ENCODE data around the gene TSR3.
A peak's percentile ranks its signal among the peaks of the same experiment; 100 is the strongest.

TSR3 gene

DNA sequence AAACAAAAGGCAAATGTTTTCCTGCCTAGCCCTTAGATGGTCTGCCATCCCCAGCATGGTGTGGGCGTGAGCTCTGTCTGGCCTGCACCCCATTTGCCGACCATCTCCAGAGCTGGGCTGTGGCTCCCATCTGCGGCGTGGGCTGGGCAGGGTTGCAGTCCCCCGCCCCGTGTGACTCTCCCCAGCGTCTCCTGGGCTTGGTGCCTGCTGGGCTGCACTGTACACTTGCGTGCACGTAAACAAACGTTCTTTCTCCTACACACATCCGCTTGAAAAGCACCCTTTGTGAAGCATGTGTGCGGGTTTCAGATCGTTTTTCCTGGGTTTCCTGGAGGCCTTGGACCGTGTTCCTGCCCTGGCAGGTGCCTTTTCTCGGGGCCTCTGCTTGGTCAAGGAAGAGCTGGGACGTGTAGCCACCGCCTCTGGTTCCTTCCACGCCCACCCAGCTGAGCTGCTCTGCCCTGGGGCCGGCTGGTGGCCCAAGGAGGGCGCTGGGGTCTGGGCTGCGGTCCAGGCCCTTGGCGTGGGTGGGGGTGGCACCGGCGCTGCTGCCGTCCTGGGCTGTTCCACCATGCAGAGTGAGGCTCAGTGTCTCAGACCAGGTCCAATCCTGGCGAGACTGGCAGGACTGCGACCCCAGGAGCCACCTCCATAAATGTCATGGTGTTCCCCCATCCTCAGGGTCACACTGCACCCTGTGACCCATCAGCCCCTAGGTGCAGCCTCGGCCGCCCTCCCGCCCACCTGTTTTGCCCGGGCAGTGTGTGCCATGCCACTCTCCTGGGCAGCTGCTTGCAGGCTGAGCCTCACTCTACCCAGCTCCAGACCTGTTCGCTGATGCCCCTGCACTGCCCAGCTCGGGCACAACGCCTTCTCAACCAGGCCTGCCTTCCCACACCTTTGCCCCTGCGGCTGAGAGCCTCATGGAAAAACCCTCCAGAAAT is 28.1 kb downstream of the TSR3 start:
- no peak for DNase-seq

DNA sequence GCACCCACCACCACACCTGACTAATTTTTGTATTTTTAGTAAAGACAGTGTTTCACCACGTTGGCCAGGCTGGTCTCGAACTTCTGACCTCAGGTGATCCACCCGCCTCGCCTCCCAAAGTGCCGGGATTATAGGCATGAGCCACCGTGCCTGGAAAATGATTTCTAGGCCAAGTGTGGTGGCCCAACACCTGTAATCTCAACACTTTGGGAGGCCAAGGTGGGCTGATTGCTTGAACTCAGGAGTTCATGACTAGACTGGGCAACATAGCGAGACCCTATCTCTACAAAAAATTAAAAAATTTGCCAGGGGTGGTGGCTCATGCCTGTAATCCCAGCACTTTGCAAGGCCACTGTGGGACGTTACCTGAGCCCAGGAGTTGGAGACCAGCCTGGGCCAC is 29.3 kb downstream of the TSR3 start:
- DNase-seq: no peak

GRCh38 chr16:1320658-1321240 is 30.9 kb downstream of the TSR3 start:
- DNase-seq: no peak

GRCh38 chr16:1320097-1320496 is 31.6 kb downstream of the TSR3 start:
- DNase-seq: no peak

DNA sequence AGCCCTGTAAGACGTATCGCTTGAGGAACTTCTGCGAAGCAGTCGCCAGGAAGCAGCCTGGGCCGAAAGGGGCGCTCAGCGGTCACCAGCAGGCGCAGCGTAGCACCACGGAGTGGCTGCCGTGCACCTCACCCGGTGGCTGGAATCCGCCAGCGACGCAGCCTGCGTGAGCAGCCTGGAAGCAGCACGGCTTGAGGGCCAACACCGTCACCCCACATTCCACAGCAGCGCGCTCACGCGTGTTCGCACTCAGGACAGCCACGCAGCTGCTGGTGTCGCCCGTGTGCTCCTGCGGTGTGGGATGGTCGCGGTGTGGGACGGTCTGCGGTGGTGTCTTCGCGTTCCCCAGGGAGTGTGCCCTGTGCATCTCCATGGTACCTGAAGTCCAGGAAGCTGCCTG is 32.6 kb downstream of the TSR3 start:
- DNase-seq: no peak

- no peak for DNase-seq
These were observed 33.5 kb downstream of the TSR3 start for GRCh38 chr16:1318268-1318545.

DNA sequence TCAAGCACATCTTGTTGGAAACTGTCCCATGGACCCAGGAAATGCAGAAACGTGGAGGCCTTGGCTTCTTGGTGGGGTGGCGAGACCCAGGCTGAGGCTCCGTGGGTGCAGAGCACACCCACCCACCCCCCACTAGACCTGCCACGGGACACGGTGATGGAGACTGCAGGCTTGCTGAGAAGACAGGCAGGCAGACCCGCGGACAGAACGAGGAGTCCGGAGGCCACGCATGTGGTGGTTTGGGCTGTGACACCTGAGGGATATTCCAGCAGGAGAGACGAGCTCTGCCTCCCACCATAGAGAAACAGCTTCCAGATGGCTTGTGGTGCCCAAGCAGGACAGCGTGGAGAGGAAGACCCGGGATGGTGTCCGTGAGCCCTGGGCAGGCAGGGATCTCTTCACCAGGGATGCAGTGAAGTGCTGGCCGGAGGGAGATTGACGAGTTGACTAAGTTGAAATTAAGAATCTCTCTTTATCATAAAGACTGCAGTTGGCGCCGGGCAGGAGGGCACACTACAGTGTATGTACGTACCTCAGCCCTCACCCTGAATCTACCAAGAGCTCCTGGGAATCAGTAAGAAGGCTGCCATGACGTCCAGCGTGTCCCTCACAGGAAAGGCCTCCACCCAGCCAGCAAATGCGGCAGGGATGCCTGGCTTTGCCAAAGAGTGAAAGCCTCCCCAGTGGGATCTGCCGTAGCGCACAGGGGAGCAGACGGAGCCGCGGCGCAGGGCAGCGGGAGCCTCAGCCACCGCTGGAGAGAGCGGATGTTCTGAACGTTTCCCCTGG is 34.0 kb downstream of the TSR3 start:
- no peak for DNase-seq

DNA sequence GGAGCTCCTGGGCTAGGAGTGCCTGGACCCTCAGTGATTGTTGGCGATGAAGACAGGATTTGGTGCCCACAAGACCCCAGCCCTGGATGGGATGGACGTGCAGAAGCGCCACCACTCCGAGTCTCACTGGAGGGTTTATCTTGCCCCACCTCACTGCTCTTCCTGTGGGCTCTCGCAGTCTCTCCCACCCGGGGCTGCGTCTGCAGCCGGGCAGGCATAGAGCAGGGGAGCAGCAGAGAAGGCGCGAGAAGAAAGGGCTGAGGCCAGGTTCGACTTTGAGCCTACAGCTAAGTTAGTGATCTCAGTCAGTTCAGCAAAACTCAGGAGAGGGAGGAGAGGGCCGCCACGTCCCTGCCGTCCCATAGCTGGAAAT is 35.7 kb downstream of the TSR3 start:
- DNase-seq: no peak

GRCh38 chr16:1315081-1316032 is 36.3 kb downstream of the TSR3 start:
- DNase-seq: no peak

GRCh38 chr16:1314399-1315068 is 37.1 kb downstream of the TSR3 start:
- no peak for DNase-seq

DNA sequence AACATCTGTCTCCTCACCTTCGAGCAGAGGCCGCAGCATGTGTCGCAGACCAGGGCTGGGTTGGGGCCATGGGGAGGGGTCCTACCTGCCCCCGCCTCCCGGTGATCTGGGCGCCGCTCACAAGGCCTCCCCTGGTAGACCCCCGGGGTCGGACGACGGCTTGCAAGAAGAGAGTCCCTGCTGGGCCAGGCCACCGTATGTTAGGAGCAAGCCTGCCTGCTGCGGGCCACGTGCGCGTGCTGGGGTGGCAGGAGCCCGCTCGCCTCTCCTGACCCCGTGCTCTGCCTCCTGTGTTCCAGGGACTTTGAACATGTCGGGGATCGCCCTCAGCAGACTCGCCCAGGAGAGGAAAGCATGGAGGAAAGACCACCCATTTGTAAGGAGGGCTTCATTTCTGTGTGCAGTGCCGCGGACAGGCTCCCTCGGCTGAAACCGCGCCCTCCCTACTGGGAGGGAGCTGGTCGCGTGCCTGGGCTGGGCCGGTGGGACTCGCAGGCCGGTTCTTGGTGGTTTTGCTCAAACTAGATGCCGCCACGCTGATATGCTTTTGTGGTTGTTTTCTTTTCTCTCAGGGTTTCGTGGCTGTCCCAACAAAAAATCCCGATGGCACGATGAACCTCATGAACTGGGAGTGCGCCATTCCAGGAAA is 37.8 kb downstream of the TSR3 start:
- no peak for DNase-seq

- DNase-seq: no peak
These were observed 38.8 kb downstream of the TSR3 start for GRCh38 chr16:1312903-1313302.

GRCh38 chr16:1312467-1312816 is 39.2 kb downstream of the TSR3 start:
- no peak for DNase-seq

- DNase-seq: no peak
These were observed 39.8 kb downstream of the TSR3 start for GRCh38 chr16:1311738-1312466.

DNA sequence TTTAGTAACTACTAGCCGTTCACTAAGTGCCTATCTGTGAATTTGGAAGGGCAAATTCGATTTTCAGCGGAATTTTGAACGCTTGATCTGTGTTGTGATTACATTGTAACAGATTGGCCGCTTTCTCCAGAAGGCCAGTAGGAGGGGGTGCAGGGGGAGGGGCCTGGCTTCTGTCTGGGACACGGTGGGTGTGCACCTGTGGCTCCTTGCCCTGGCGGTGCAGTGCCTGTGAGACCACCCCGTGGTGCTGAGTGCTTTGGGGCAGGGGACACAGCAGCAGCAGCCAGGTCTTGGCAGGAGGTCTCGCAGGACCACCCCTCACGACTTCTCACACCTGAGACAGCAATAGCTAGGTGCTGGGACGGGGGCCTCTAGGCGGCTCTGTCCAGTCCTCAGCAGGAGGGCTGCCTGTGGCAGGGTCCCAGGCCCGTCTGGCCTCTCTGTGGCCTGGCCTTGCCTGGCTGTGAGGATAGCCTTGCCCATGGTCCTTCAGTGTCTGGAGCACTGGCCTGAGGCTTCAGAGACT is 40.4 kb downstream of the TSR3 start:
- no peak for DNase-seq

DNA sequence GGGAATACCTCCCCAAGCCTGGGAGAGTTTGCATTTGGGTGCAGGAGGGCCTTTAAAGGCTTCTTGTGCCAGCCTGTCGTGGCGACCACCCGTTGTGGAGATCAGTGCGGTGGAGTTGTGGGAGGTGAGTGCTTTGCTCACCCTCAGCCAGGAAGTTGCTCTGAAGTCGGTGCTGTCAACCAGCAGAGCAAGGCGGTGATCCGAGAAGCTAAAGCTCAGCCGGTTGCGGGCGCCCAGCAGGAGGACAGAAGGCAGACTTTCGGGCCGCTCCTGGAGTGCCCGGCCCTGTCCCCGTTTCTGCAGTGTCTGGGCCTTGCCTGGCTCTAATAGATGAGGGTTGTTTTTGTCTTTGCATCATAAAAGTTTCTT is 40.9 kb downstream of the TSR3 start:
- no peak for DNase-seq

GRCh38 chr16:1309888-1310831 is 41.5 kb downstream of the TSR3 start:
- DNase-seq: no peak

DNA sequence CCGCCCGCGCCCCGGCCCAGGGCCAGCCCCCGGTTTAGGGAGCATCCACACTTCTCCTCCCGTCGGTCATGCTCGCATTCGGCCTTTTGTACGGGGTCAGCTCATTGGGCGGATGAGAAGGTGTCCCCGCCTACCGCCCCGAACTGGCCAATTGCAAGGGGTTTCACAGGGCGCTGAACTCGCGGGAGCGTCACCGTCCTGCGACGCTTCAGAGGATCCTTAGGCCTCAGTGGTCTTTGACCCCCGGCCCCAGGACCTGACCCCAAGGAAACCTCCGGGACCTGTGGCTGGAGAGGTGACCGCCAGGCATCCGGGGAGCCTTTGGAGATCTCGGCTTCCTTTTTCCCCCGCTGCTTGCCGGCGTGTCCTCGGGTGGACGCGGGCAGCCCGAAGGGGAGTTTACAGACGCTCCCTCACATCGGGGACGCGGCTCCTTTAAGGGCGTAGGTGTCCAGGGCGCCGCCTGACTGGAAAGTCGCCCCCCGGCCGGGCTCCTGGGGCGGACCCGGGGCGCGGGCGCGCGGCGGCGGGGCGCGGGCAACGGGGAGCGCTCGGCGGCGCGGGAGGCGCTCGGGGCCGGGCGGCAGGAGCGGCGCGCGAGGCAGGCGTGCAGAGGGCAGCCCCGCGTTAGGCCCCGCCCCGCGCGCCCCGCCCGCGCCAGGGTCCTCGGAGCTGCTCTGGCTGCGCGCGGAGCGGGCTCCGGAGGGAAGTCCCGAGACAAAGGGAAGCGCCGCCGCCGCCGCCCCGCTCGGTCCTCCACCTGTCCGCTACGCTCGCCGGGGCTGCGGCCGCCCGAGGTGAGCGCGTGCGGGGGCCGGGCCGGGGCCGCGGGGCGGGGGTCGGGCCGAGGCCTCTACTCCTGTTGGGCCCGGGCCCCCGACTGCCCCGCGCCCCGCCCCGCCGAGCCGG is 42.4 kb downstream of the TSR3 start, which contains the start of gene UBE2I:
UBE2I (plus strand) TSS at position 660 of the 909 bp plus-strand sequence. CDS start 4,395 bp downstream, outside the sequence.
- peak; percentile 98 to 99 for DNase-seq

Measured in NCI-H1930 (cell line).